ENCODE data around the gene KCNMA1. TPM values are rescaled to one million over a fixed set of nuclear protein-coding genes. Genes with fewer than 3 reads are reported as not detected.

The KCNMA1 gene
- total RNA-seq, 1 experiment from 2014 or later = 0.49 TPM

GRCh38 chr10:77387247-77387646 is 250.4 kb downstream of the KCNMA1 start:
- H3K4me3 ChIP-seq (replicated peaks in 1 of 2; ENCODE audit: low read depth in 1 of 2, low read length in 2 of 2) = no peak overlapping the region
- H3K9me3 ChIP-seq (ENCODE audit: control insufficient read depth in 1 of 2, insufficient read depth in 1 of 2, low read depth in 1 of 2, low read length in 2 of 2) = no peaks in the 10 kb centered on the region
- no peaks in the 10 kb centered on the region for H3K9me2 ChIP-seq (ENCODE audit: insufficient read depth)
- TF ChIP-seq EGR1 (IDR thresholded peaks at IDR 0.05; ENCODE audit: low read depth) = no peak
- TF ChIP-seq ZNF274 (IDR thresholded peaks at IDR 0.05; ENCODE audit: low read depth, low read length) = no peak
- TF ChIP-seq ELF1 (IDR thresholded peaks at IDR 0.05; ENCODE audit: borderline replicate concordance, low read depth) = no peak
- TF ChIP-seq SP1 (IDR thresholded peaks at IDR 0.05; ENCODE audit: low read depth) = no peak
- TF ChIP-seq TCF7L2 (IDR thresholded peaks at IDR 0.05; ENCODE audit: borderline replicate concordance, extremely low read depth, insufficient read depth, insufficient read length) = no peak
- no peak for TF ChIP-seq SRF (IDR thresholded peaks at IDR 0.05; ENCODE audit: low read depth)
- TF ChIP-seq CTCF (IDR thresholded peaks at IDR 0.05 in 2 of 3, conservative IDR thresholded peaks at IDR 0.05 in 1 of 3; ENCODE audit: borderline replicate concordance in 1 of 3, insufficient read depth in 1 of 3, low read depth in 2 of 3, low read length in 2 of 3) = no peak
- TF ChIP-seq CEBPB (IDR thresholded peaks at IDR 0.05; ENCODE audit: low read depth) = no peak
- TF ChIP-seq REST (IDR thresholded peaks at IDR 0.05; ENCODE audit: low read depth) = no peak
- no peak for TF ChIP-seq FOSL1 (IDR thresholded peaks at IDR 0.05; ENCODE audit: low read depth)
- no peak for TF ChIP-seq YY1 (IDR thresholded peaks at IDR 0.05; ENCODE audit: extremely low read depth, insufficient replicate concordance, low read depth, low read length)
- no peak for TF ChIP-seq CBX3 (IDR thresholded peaks at IDR 0.05; ENCODE audit: low read depth)
- TF ChIP-seq SIN3A (IDR thresholded peaks at IDR 0.05; ENCODE audit: low read depth) = no peak
- no peak for TF ChIP-seq ATF3 (IDR thresholded peaks at IDR 0.05)
- TF ChIP-seq ZFX (IDR thresholded peaks at IDR 0.05) = no peak
- TF ChIP-seq EZH2phosphoT487 (IDR thresholded peaks at IDR 0.05; ENCODE audit: borderline replicate concordance) = no peak
- TF ChIP-seq RAD21 (IDR thresholded peaks at IDR 0.05; ENCODE audit: low read depth) = no peak
- ChIA-PET CTCF (interaction anchor here (0.6 to 1.4 kb wide), 2 partner anchors 222 to 256 kb away, joined by 3 read pairs; no protein-coding TSS in a partner anchor), POLR2A (no interaction called here), RAD21 (ENCODE audit: low non-redundant PET in 1 of 2, low total read pairs in 2 of 2, uncharacterized antibody in 2 of 2, unreplicated experiment in 2 of 2) (no interaction called here)
- no peak overlapping the region for H2AFZ ChIP-seq (ENCODE audit: low read depth, low read length, poor library complexity, severe bottlenecking)
- no peak overlapping the region for H3K9ac ChIP-seq (ENCODE audit: low read length)
- peaks cover 35% of the 10 kb centered on the region; the same call in 1 of the 2 replicates for H3K27me3 ChIP-seq (ENCODE audit: insufficient read depth, low read length)
- H3K4me2 ChIP-seq (ENCODE audit: low read length) = no peak overlapping the region
- peaks cover 1 to 7% of the 10 kb centered on the region in 2 experiments for H3K4me1 ChIP-seq (ENCODE audit: control insufficient read depth in 1 of 2, insufficient read depth in 2 of 2, low read length in 2 of 2)
- no TSS peak for BruUV-seq (replicated peaks)
- intact Hi-C loops (cut with micrococcal nuclease) = no loop called here
- no peak overlapping the region for H3K27ac ChIP-seq (ENCODE audit: low read depth, low read length)
- ATAC-seq (no peak), DNase-seq (ENCODE audit: low read depth, low spot score) (no peak)
- H4K20me1 ChIP-seq (ENCODE audit: insufficient read depth) = no peaks in the 10 kb centered on the region
- no peaks in the 10 kb centered on the region for H3K79me2 ChIP-seq (ENCODE audit: insufficient read depth, low read length)
- no peaks in the 10 kb centered on the region for H3K36me3 ChIP-seq (ENCODE audit: control insufficient read depth in 1 of 2, insufficient read depth in 2 of 2, low read length in 2 of 2)

Measured in HCT116 (cell line).